Activated CD4-positive, alpha-beta T cell treated with anti-CD3 and anti-CD28 coated beads, Interleukin-2, amount 10 ng/mL, durations not matched to agents 7 days and 5 days (primary cell): Measurements from ENCODE around the gene EEF1AKMT2. TPM values are rescaled to one million over a fixed set of nuclear protein-coding genes. Genes with fewer than 3 reads are reported as not detected.
A peak's percentile ranks its signal among the peaks of the same experiment; 100 is the strongest.

Source experiments
- CTCF ChIA-PET: fragments of 350-600 bp; sonication (Branson Sonifier 250); formaldehyde crosslinking; loops from one replicate; lab custom pipeline; 2021; ENCODE audit warnings: antibody characterized with exemption; lab: Charles Lee
- POLR2A ChIA-PET: fragments of 350-600 bp; sonication (Branson Sonifier 250); formaldehyde crosslinking; loops from one replicate; lab custom pipeline; 2021; ENCODE audit warnings: antibody characterized with exemption; lab: Charles Lee
- DNase-seq: peaks from one replicate; pipeline ENCODE4 v3.0.0-alpha.2; 2020
- H3K27ac Mint-ChIP-seq: one replicate; pipeline ENCODE4 v1.8.0; 2021; ENCODE audit warnings: mild to moderate bottlenecking, moderate library complexity, mixed read lengths
- H3K27me3 Mint-ChIP-seq: one replicate; pipeline ENCODE4 v1.8.0; 2021; ENCODE audit warnings: mixed read lengths
- H3K36me3 Mint-ChIP-seq: one replicate; pipeline ENCODE4 v1.8.0; 2021; ENCODE audit warnings: low read depth, mixed read lengths
- H3K4me1 Mint-ChIP-seq: one replicate; pipeline ENCODE4 v1.8.0; 2021; ENCODE audit warnings: mixed read lengths
- H3K4me3 Mint-ChIP-seq: one replicate; pipeline ENCODE4 v1.8.0; 2021; ENCODE audit warnings: mild to moderate bottlenecking, moderate library complexity, mixed read lengths
- H3K9me3 Mint-ChIP-seq: one replicate; pipeline ENCODE4 v1.8.0; 2021; ENCODE audit warnings: mixed read lengths
- total RNA-seq, 2 experiments: library from RNA; stranded (reverse); gene quantifications; one replicate each; pipeline ENCODE4 v1.2.3, GENCODE V29; 2021

Gene EEF1AKMT2
- total RNA-seq, 2 experiments from 2014 or later: 23.5 to 28.3 TPM

DNA sequence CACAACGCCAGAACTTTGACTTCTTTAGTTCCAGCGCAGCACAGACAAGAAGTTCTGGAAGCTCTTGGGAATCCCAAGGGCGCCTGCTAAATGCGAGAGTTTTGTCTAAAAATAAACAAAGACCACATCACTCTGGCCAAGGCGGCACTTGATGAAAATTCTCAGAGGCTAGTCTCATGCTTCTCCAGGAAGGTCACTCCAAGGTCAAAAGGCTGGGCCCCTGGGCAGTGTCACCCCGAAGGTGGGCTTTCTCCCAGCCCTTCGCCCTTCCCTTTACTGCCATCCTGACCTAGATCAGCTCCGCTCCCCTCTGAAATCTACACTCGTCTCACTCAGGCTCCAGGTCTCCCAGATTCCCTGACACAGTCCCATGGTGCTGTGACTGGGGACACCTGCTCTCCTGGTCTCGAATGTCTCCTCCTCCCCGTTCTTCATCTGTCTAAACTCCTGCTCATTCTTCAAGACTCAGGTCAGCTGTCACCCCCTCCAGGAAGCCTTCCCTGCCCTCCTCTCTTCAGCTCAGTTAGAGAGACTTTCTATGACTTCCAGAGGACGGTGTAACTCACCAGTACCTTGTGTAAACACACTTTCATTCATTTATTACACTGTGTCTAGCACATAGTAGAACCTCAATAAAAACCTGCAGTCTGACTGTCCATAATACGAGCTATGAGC lies 58.0 kb downstream of the EEF1AKMT2 start:
- Mint-ChIP-seq H3K9me3 (no peaks in the 10 kb centered on the region), H3K27ac (peak overlapping the region; percentile 90), H3K4me3 (peak overlapping the region; percentile 39), H3K27me3 (no peaks in the 10 kb centered on the region), H3K4me1 (peaks cover 90% of the 10 kb centered on the region), H3K36me3 (peaks cover 40% of the 10 kb centered on the region)
- ChIA-PET POLR2A (no interaction called here), CTCF (interaction anchor here (0.5 to 5.2 kb wide), 10 partner anchors 8 to 204 kb away, joined by 3 to 33 read pairs (median 6); no protein-coding TSS in a partner anchor)
- DNase-seq: no peak

DNA sequence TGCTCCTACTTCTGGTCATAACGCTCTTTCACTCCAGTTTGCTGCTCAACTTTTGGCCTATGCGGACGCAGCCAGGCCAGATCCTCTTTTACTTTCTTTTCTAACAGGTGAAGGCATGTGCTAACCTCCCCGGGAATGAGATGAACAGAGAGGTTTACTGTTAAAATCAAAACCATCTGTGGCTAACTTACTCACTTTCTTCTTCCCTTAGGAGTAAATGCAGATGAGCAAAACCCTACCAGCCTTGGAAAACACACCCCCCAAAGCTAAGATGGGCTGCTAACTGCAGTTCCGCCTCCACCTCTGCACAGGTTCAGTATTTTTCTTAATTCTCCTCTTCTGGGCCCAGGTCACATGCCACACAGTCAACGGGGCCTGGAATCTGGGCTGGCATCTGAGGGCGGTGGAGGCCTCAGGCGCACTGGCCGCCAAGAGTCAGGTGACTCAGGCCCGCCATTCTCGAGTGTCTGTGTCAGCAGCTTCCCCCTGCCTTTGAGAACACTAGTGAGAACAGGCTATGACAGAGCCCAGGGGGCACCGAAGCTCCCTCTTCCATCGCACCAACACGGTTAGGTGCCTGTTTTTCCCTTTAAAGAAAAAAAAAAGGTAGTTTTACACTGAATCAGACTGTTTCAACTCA lies 58.6 kb downstream of the EEF1AKMT2 start:
- POLR2A ChIA-PET: no interaction called here
- DNase-seq: peak; percentile 41
- Mint-ChIP-seq H3K9me3 (no peaks in the 10 kb centered on the region), H3K36me3 (peaks cover 45% of the 10 kb centered on the region), H3K4me1 (peaks cover 90% of the 10 kb centered on the region), H3K4me3 (peak overlapping the region; percentile 25), H3K27me3 (no peaks in the 10 kb centered on the region), H3K27ac (peak overlapping the region; percentile 89)
- CTCF ChIA-PET: interaction anchor here (0.5 to 5.2 kb wide), 7 partner anchors 8 to 203 kb away, joined by 3 to 33 read pairs (median 9); no protein-coding TSS in a partner anchor

DNA sequence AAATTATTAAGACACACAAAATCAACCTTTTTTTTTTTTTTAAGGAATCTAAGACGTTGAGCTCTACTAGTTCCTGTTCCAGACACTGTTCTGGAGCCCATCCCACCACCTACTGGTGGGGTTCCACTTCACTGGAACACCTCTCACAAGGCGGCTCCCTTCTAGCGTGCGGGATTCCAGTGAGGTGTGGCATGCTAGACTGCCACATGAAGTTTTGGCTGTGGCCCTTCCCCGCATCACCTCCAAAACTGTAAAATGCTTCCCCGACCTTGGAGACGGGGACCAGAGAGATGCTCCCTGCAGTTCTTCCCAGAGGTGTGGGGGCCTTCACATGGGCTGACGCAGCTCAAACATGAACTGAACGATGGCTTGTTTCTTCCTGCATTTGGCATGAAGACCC lies 60.1 kb downstream of the EEF1AKMT2 start:
- H3K27ac Mint-ChIP-seq: no peak overlapping the region
- no peak overlapping the region for H3K4me3 Mint-ChIP-seq
- no peaks in the 10 kb centered on the region for H3K9me3 Mint-ChIP-seq
- no peak for DNase-seq
- ChIA-PET POLR2A (no interaction called here), CTCF (interaction anchor here (1.1 to 5.2 kb wide), 6 partner anchors 9 to 119 kb away, joined by 3 to 33 read pairs (median 8); no protein-coding TSS in a partner anchor)
- peaks cover 45% of the 10 kb centered on the region for H3K36me3 Mint-ChIP-seq
- peaks cover 86% of the 10 kb centered on the region for H3K4me1 Mint-ChIP-seq
- no peaks in the 10 kb centered on the region for H3K27me3 Mint-ChIP-seq

DNA sequence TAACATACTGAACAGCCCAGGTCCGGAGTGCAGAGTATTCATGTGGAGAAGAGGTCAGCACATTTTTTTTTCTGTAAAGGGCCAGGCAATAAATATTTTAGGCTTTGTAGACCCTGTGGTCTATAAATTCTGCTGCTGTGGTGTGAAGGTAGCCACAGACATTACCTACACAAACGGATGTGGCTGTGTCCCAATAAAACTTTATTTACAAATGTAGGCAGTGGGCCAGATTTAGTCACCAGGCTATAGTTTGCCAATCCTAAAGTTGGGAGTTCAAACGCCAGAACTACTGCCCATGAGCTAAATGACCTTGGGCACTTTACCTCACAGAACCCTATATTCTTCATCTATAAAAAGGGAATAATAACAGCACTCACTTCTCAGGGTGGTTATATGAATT lies 60.9 kb downstream of the EEF1AKMT2 start:
- peaks cover 43% of the 10 kb centered on the region for H3K36me3 Mint-ChIP-seq
- H3K9me3 Mint-ChIP-seq: no peaks in the 10 kb centered on the region
- DNase-seq: no peak
- H3K4me1 Mint-ChIP-seq: peaks cover 82% of the 10 kb centered on the region
- H3K4me3 Mint-ChIP-seq: no peak overlapping the region
- no peaks in the 10 kb centered on the region for H3K27me3 Mint-ChIP-seq
- H3K27ac Mint-ChIP-seq: no peak overlapping the region
- ChIA-PET CTCF (interaction anchor here (2.6 to 5.2 kb wide), 3 partner anchors 8 to 14 kb away, joined by 12 to 33 read pairs (median 27); no protein-coding TSS in a partner anchor), POLR2A (no interaction called here)

DNA sequence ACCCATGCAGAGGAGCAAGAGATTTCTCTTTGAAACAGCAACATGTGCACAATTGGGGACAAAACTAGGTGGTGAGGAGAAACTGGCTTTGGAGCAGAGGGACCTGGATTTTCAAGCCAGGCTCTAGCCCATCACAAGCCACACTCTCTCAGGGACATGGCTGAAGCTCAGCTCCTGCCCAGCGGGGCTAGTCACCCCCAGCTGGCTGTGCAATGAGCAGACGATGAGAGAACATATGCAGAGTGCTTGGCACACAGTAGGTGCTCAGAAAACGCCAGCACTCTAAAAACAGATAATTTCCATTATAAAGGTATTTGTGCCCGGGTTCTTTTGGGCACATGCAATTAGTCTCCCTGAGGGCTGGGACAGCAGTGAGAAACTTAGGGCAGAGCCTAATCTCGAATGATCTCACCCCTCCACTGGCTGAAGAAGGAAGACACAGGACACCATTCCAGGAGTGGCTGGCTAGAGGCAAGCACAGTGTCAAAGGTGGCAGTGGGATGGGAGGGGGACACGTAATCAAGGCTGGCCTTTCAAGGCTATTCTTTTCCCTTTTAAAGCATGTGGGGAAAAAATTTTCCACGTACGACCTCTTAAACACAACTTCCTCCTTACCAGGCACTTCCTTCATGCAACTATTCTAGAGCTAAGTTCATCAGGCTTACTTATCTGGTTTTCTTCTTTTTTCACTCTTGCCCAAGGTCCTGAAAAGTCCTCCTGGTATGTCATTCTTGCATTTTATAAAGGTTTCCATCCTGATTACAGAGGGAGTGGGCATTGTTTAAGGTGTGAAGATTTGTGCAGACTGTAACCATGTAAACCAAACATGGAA lies 62.6 kb downstream of the EEF1AKMT2 start:
- Mint-ChIP-seq H3K4me1 (peaks cover 82% of the 10 kb centered on the region), H3K4me3 (no peak overlapping the region), H3K27me3 (no peaks in the 10 kb centered on the region), H3K27ac (peak overlapping the region; percentile 83), H3K36me3 (peaks cover 47% of the 10 kb centered on the region), H3K9me3 (no peaks in the 10 kb centered on the region)
- CTCF ChIA-PET: interaction anchor here (0.8 to 5.2 kb wide), 5 partner anchors 8 to 13 kb away, joined by 3 to 27 read pairs (median 4); no protein-coding TSS in a partner anchor
- DNase-seq: no peak
- POLR2A ChIA-PET: interaction anchor here (0.6 to 2.2 kb wide), 2 partner anchors 10 to 27 kb away, joined by 3 to 6 read pairs; no protein-coding TSS in a partner anchor

DNA sequence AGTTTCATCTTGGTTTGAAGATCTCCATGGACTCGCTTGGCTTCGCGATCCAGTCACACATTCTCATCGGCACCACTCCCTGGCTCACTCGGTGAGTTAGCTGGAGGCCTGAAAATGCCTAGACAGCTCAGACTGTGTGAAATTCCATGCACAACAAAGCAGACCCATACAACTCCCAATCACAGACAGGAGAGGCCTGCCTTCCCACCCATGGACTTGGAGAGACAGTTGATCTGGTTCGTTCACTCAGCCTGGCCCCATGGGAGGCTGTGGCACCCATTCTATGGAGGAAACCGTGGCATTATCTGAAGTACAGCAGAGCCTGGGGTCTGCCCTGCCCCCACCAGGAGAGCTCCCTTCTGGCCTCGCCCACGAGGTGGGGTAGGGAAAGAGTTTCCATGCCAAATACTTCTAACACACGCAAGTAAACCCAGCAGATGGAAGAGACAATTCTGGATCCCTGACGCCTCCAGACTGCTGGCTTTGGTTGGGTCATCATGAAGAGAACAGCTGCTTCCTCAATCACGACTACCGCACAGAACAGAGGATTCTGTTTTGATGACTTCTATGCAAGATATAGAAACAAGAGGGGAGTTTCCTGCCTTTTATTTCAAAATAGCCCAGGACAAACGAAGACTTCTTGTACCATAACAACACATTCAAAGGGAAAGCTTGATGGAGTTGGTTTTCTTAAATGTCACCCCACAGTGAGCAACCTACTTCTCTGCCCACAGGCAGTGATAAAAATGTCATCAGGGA lies 63.4 kb downstream of the EEF1AKMT2 start:
- Mint-ChIP-seq H3K9me3 (no peaks in the 10 kb centered on the region), H3K4me1 (peaks cover 82% of the 10 kb centered on the region), H3K36me3 (peaks cover 47% of the 10 kb centered on the region), H3K27ac (peak overlapping the region; percentile 83), H3K27me3 (no peaks in the 10 kb centered on the region), H3K4me3 (no peak overlapping the region)
- POLR2A ChIA-PET: interaction anchor here (0.6 to 2.2 kb wide), 2 partner anchors 9 to 32 kb away, joined by 4 to 6 read pairs; no protein-coding TSS in a partner anchor
- CTCF ChIA-PET: interaction anchor here (0.8 to 4.3 kb wide), 4 partner anchors 8 to 13 kb away, joined by 3 to 26 read pairs (median 4); no protein-coding TSS in a partner anchor
- DNase-seq: no peak

DNA sequence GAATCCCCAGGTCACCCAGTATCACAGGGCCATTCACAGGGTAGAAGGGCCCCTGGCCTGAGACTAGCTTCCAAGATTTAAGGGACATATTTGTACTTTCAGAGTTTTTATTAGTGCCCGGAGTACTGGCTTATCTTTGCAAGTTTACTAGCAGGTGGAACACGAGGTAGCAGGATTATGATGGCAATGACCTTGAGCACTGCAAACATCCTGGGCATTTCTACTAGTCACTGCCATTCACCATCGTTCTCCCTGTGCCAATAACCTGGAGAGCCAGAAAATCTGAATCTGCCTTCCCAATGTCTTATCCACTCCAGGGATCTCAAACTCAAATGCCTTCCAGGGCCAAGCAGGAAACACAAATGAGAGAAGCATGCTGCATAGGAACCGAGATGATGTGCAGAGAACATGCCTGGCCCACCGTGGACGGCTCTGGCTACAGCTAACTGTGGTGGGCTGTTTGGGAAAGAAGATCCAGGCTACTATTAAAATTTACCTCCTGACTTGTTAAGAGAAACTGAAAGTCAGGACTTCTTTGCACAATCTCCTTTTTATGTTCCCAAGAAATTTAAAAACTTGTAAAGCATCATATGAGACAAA lies 64.2 kb downstream of the EEF1AKMT2 start:
- Mint-ChIP-seq H3K4me3 (no peak overlapping the region), H3K4me1 (peaks cover 82% of the 10 kb centered on the region), H3K36me3 (peaks cover 46% of the 10 kb centered on the region), H3K27ac (no peak overlapping the region), H3K27me3 (no peaks in the 10 kb centered on the region), H3K9me3 (no peaks in the 10 kb centered on the region)
- ChIA-PET POLR2A (no interaction called here), CTCF (interaction anchor here (1.6 to 16.4 kb wide), 4 partner anchors 9 to 24 kb away, joined by 4 to 209 read pairs (median 16); no protein-coding TSS in a partner anchor)
- no peak for DNase-seq

DNA sequence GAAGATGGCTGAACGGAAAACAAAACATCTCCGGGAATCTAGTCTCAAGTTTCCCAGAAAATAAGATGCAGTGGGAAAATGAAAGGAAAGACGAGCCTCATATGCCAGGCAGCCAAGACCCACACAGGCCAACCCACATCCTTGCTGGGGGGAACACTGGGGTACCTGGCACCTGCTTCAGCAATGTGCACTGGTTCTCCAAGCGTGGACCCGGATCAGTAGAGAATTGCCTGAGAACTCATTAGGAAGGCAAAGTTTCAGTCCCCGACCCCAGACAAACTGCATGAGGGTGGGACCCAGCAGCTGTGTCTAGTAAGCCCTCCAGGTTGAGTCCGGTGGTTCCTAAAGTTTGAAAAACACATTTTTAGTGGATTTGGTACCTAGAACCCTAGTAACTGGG lies 65.9 kb downstream of the EEF1AKMT2 start:
- H3K27ac Mint-ChIP-seq: peak overlapping the region; percentile 38
- peaks cover 44% of the 10 kb centered on the region for H3K36me3 Mint-ChIP-seq
- no peaks in the 10 kb centered on the region for H3K9me3 Mint-ChIP-seq
- no peaks in the 10 kb centered on the region for H3K27me3 Mint-ChIP-seq
- no peak overlapping the region for H3K4me3 Mint-ChIP-seq
- ChIA-PET CTCF (interaction anchor here (1.6 to 16.4 kb wide), 4 partner anchors 7 to 22 kb away, joined by 7 to 209 read pairs (median 19); no protein-coding TSS in a partner anchor), POLR2A (no interaction called here)
- H3K4me1 Mint-ChIP-seq: peaks cover 87% of the 10 kb centered on the region
- DNase-seq: no peak

DNA sequence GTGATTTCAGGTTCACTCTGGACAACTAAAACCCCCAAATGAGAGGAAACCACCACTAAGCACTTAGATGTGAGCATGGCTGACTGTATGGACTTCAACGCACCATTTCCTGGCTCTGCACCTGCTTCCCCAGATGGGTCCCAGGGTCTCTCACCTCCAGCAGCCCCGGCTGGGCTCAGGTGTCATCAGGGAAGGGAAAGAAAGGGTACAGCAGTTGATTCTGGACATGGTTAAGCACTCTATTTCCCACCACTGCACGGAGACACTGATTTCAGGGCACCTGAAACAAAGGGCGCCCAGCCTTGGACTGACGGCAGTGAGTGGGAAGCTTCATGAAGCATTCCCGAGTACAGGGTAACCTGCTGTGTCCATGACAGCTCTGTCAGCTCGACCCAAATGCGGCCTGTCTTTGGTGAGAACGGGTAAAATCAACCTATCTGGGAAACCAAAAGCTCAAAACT lies 66.5 kb downstream of the EEF1AKMT2 start:
- Mint-ChIP-seq H3K36me3 (peaks cover 42% of the 10 kb centered on the region), H3K4me3 (no peak overlapping the region), H3K27me3 (no peaks in the 10 kb centered on the region), H3K4me1 (peaks cover 86% of the 10 kb centered on the region), H3K27ac (peak overlapping the region; percentile 38), H3K9me3 (no peaks in the 10 kb centered on the region)
- CTCF ChIA-PET: interaction anchor here (1.6 to 16.4 kb wide), 3 partner anchors 9 to 22 kb away, joined by 9 to 209 read pairs (median 12); no protein-coding TSS in a partner anchor
- DNase-seq: no peak
- POLR2A ChIA-PET: no interaction called here

DNA sequence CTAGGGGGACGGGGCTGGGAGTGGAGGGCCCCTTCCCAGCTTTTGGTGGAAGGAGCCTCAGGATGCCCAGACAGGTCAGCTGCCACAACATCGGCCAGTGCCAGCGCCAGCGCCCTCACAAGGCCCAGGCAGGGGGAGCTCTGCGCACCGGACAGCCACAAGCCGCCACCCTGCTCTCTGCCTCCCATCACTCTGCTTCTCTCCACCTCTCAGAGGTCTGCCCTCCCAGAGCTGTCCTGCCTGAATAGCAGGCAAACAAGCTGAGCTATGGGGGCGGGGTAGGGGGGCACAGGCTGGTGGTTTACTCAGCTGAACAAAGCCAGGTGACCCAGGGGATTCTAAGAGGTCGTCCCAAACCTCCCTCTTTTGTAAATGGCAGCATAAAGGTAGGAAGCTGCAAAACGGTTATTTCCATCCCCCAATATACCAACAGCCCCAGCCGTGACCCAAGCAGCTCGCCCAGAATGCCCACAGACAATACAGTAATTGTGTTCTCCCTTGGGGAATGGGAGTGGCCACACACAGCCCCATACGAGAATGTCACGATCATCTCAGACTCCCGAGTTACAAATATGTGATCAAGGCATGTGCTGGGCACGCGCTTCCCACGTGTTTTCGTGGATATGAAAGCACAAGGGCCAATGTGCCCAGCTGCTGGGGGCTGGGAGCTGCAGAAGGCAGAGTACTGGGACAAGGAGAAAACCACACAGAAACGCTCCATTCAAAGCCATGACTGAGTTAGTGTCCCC lies 67.2 kb downstream of the EEF1AKMT2 start:
- H3K36me3 Mint-ChIP-seq: peaks cover 35% of the 10 kb centered on the region
- H3K4me3 Mint-ChIP-seq: no peak overlapping the region
- ChIA-PET POLR2A (interaction anchor here (0.6 kb wide), 1 partner anchor 73 kb away, joined by 3 read pairs; no protein-coding TSS in a partner anchor), CTCF (interaction anchor here (1.6 to 16.4 kb wide), 4 partner anchors 9 to 21 kb away, joined by 3 to 209 read pairs (median 10); no protein-coding TSS in a partner anchor)
- no peaks in the 10 kb centered on the region for H3K9me3 Mint-ChIP-seq
- peaks cover 84% of the 10 kb centered on the region for H3K4me1 Mint-ChIP-seq
- H3K27ac Mint-ChIP-seq: peak overlapping the region; percentile 86
- H3K27me3 Mint-ChIP-seq: no peaks in the 10 kb centered on the region
- no peak for DNase-seq
